22Rv1 (cell line): ENCODE results near the gene DMBX1.

ENCODE experiments used
- ZFX ChIP-seq: fragments of 450-650 bp; IDR thresholded peaks from 2 replicates; pipeline ENCODE4 v1.6.1; 2017; ENCODE audit warnings: antibody characterized with exemption, borderline replicate concordance
- TF ChIP-seq, protein P1 (sequence below): fragments of 450-650 bp; IDR thresholded peaks from 2 replicates; pipeline ENCODE4 v1.5.1; 2017; ENCODE audit warnings: mild to moderate bottlenecking

DNA sequence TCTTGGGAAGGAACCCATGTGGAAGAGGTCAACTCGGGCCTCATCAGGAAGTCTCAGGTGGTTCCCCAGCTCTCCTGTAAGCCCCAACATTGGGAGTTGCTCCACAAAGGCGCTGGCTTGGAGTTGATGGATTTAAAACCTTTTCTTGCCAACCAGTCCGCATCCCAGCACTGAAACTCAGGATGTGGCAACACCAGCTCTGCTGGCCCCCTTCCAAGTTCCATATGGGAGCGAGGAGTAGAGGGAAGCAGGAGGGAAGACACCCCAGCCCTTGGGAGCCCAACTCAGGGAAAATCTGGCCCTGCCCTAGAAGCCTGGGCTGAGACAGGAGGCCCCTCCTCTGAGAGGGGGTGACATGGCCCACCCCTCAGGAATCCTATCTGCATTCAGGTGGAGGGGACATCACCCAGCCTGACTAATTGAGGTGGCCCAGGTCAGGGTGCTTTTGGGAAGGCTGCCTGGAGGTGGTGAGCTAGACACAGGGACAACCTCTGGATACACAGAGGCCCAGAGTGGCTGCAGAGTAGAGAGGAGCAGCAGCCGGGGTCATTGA, 33.1 kb upstream of the DMBX1 start:
- TF ChIP-seq, protein P1, sequence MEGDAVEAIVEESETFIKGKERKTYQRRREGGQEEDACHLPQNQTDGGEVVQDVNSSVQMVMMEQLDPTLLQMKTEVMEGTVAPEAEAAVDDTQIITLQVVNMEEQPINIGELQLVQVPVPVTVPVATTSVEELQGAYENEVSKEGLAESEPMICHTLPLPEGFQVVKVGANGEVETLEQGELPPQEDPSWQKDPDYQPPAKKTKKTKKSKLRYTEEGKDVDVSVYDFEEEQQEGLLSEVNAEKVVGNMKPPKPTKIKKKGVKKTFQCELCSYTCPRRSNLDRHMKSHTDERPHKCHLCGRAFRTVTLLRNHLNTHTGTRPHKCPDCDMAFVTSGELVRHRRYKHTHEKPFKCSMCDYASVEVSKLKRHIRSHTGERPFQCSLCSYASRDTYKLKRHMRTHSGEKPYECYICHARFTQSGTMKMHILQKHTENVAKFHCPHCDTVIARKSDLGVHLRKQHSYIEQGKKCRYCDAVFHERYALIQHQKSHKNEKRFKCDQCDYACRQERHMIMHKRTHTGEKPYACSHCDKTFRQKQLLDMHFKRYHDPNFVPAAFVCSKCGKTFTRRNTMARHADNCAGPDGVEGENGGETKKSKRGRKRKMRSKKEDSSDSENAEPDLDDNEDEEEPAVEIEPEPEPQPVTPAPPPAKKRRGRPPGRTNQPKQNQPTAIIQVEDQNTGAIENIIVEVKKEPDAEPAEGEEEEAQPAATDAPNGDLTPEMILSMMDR: no peak
- no peak for TF ChIP-seq ZFX
